Sigmoid colon (tissue), 7 donors: ENCODE measurements around the gene PGA4. TPM values are rescaled to one million over a fixed set of nuclear protein-coding genes. Genes with fewer than 3 reads are reported as not detected.
"Not testable (repeated sequence)": the region's sequence is repeated elsewhere in the genome, so short reads cannot be mapped to it uniquely, and the experiment has no call there.

Source experiments
- DNase-seq: peaks from one replicate; pipeline ENCODE4 v3.0.0-alpha.2; 2019
- H3K27ac ChIP-seq, 4 donors: fragments of 200-600 bp; sonication (generic); one replicate each; pipeline ENCODE4 v1.5.1; 2016 to 2019; ENCODE audit warnings: mild to moderate bottlenecking in 1 of 4
- H3K27me3 ChIP-seq, 3 donors: fragments of 200-600 bp; sonication (generic); one replicate each; pipeline ENCODE4 v1.5.1; 2019; ENCODE audit warnings: mild to moderate bottlenecking in 1 of 3
- H3K36me3 ChIP-seq, 4 donors: fragments of 200-600 bp; sonication (generic); one replicate each; pipeline ENCODE4 v1.5.1; 2016 to 2019
- H3K4me1 ChIP-seq, 4 donors: fragments of 200-600 bp; sonication (generic); one replicate each; pipeline ENCODE4 v1.5.1; 2017 to 2019
- H3K4me3 ChIP-seq, 4 donors: fragments of 200-600 bp; sonication (generic); one replicate each; pipeline ENCODE4 v1.5.1; 2017 to 2019; ENCODE audit warnings: mild to moderate bottlenecking in 2 of 4, moderate library complexity in 1 of 4
- H3K9me3 ChIP-seq, 4 donors: fragments of 200-600 bp in 3 of 4; sonication (generic) in 3 of 4; one replicate each; pipeline versions ENCODE4 v1.5.1 to v1.6.1; 2013 to 2019
- CTCF ChIP-seq, 4 experiments: fragments of 450-650 bp in 3 of 4; fragments of 200-600 bp in 1 of 4; IDR thresholded peaks; one replicate each; pipeline ENCODE4 v1.5.1; 2016 to 2019; ENCODE audit warnings: antibody characterized with exemption in 4 of 4, mild to moderate bottlenecking in 3 of 4, moderate library complexity in 2 of 4
- EP300 ChIP-seq, 4 donors: sonication (generic); formaldehyde crosslinking; IDR thresholded peaks; one replicate each; pipeline ENCODE4 v1.6.1; 2017; ENCODE audit warnings: antibody characterized with exemption in 4 of 4
- POLR2A ChIP-seq, 2 donors: fragments of 450-650 bp; IDR thresholded peaks; one replicate each; pipeline ENCODE4 v1.6.1; 2016; ENCODE audit warnings: antibody characterized with exemption in 2 of 2, mild to moderate bottlenecking in 2 of 2, moderate library complexity in 2 of 2
- POLR2AphosphoS5 ChIP-seq, 4 donors: sonication (generic); formaldehyde crosslinking; IDR thresholded peaks; one replicate each; pipeline ENCODE4 v1.6.1; 2017; ENCODE audit warnings: antibody characterized with exemption in 4 of 4
- WGBS, 2 donors: extraction: QIAGEN DNeasy Blood & Tissue Kit; methylation state at CpG; one replicate each; pipeline ENCODE4 v1.1.7; 2013; 5-methylcytosine and 5-hydroxymethylcytosine counted together
- intact Hi-C: fragments of 100-400 bp; cut with DNase I; formaldehyde crosslinking; loops from one replicate; pipeline ENCODE4 v1.15.1; 2023
- polyA plus RNA-seq, 3 donors: library from polyadenylated mRNA; stranded (reverse); fragments of 200-250 nt; gene quantifications; one replicate each; pipeline ENCODE4 v1.2.3, GENCODE V29; 2013
- total RNA-seq, 4 donors: library from RNA; depleted of rRNA; stranded (reverse); fragments of >200 nt; gene quantifications; one replicate each; pipeline ENCODE4 v1.1.0, GENCODE V29; 2016
- donor health status: healthy with polysubstance abuse.
- donor health status: Bipolar disorder and iron deficiency.
- donor health status: healthy.

The PGA4 gene
- total and polyA plus RNA-seq, 7 donors = 0.26 to 27.6 (median 4.3) TPM; not detected in 2

GRCh38 chr11:61195719-61196118 lies 26.4 kb upstream of the PGA4 start:
- H3K4me1 ChIP-seq = no peaks in the 10 kb centered on the region
- H3K27ac ChIP-seq = no peak overlapping the region
- intact Hi-C loops = no loop called here
- no peaks in the 10 kb centered on the region for H3K36me3 ChIP-seq
- DNase-seq = no peak
- WGBS, 2 donors = 81 to 83% methylated on average over 7 of the region's 7 CpGs
- H3K9me3 ChIP-seq = peaks cover 0 to 4% (median 2%) of the 10 kb centered on the region in 4 donors
- H3K4me3 ChIP-seq = no peak overlapping the region
- TF ChIP-seq EP300 (IDR thresholded peaks at IDR 0.05) (no peak), POLR2AphosphoS5 (IDR thresholded peaks at IDR 0.05) (no peak), CTCF (IDR thresholded peaks at IDR 0.05) (no peak), POLR2A (IDR thresholded peaks at IDR 0.05) (no peak)
- H3K27me3 ChIP-seq = no peaks in the 10 kb centered on the region

GRCh38 chr11:61198361-61198760 lies 23.8 kb upstream of the PGA4 start:
- Histone ChIP-seq H3K27ac (no peak overlapping the region), H3K4me1 (no peaks in the 10 kb centered on the region)
- WGBS, 2 donors = 55 to 83% methylated on average over 6 of the region's 6 CpGs

DNA sequence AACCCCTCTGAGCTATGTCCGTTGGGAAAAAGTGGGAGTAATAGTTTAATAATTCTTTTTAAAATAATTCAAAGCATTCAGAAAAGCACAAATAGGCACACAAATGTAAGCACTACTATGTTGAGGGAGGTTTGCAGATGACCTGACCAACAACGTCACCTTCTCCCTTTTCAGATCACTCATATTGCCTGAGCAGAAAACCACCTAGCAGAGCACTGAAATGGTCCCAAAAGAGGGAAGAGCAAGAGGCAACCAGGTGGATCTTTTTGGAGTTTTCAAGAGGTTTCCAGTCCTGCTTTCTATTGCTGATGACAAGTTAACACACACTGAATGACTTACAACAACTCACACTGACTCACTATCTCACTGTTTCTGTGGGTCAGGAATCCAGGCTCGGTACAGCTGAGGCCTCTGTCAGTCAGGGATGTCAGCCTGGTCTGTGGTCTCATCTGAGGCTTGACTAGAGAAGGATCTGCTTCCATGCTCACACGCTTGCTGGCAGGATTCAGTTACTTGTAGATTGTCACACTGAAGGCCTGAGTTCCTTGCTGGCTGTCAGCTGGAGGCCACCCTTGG lies 23.1 kb upstream of the PGA4 start:
- WGBS, 2 donors = 88% methylated on average over 4 of the region's 4 CpGs
- Histone ChIP-seq H3K9me3 (peaks cover 0 to 4% (median 2%) of the 10 kb centered on the region in 4 donors), H3K4me1 (no peaks in the 10 kb centered on the region), H3K27ac (no peak overlapping the region), H3K36me3 (no peaks in the 10 kb centered on the region), H3K4me3 (no peak overlapping the region), H3K27me3 (peaks cover 0 to 6% (median 0%) of the 10 kb centered on the region in 3 donors)
- intact Hi-C loops = no loop called here
- no peak for DNase-seq
- no peak for TF ChIP-seq EP300 (IDR thresholded peaks at IDR 0.05)
- no peak for TF ChIP-seq CTCF (IDR thresholded peaks at IDR 0.05)
- no peak for TF ChIP-seq POLR2A (IDR thresholded peaks at IDR 0.05)
- no peak for TF ChIP-seq POLR2AphosphoS5 (IDR thresholded peaks at IDR 0.05)

More at GRCh38 chr11:61198361-61198760, 23.8 kb upstream of the PGA4 start:
- Histone ChIP-seq H3K9me3 (peaks cover 0 to 4% (median 2%) of the 10 kb centered on the region in 4 donors), H3K27me3 (peaks cover 0 to 6% (median 0%) of the 10 kb centered on the region in 3 donors), H3K4me3 (no peak overlapping the region), H3K36me3 (no peaks in the 10 kb centered on the region)
- intact Hi-C loops = no loop called here
- DNase-seq = no peak
- TF ChIP-seq EP300 (IDR thresholded peaks at IDR 0.05) (no peak), CTCF (IDR thresholded peaks at IDR 0.05) (no peak), POLR2A (IDR thresholded peaks at IDR 0.05) (no peak), POLR2AphosphoS5 (IDR thresholded peaks at IDR 0.05) (no peak)

DNA sequence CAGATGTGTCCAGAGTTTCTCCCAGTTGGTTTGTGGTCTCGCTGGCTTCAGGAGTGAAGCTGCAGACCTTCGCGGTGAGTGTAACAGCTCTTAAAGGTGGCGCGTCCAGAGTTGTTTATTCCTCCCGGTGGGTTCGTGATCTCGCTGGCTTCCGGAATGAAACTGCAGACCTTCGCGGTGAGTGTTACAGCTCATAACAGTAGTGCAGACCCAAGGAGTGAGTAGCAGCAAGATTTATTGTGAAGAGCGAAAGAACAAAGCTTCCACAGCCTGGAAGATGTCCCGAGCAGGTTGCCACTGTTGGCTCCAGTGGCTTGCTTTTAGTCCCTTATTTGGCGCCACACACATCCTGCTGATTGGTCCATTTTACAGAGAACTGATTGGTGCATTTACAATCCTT lies 20.7 kb upstream of the PGA4 start:
- 86 to 89% methylated on average over 14 of the region's 14 CpGs for WGBS, 2 donors
- no peaks in the 10 kb centered on the region for H3K4me1 ChIP-seq
- H3K4me3 ChIP-seq = no peak overlapping the region
- TF ChIP-seq EP300 (IDR thresholded peaks at IDR 0.05) (no peak), CTCF (IDR thresholded peaks at IDR 0.05) (no peak), POLR2A (IDR thresholded peaks at IDR 0.05) (no peak), POLR2AphosphoS5 (IDR thresholded peaks at IDR 0.05) (no peak)
- H3K27ac ChIP-seq = no peak overlapping the region
- DNase-seq = no peak
- no peaks in the 10 kb centered on the region for H3K36me3 ChIP-seq
- peaks cover 0 to 6% (median 0%) of the 10 kb centered on the region in 3 donors for H3K27me3 ChIP-seq
- peaks cover 0 to 4% (median 2%) of the 10 kb centered on the region in 4 donors for H3K9me3 ChIP-seq
- intact Hi-C loops = no loop called here

GRCh38 chr11:61202950-61203746 lies 19.0 kb upstream of the PGA4 start, which contains the start of gene PGA3:
Gene PGA3, plus strand, starts transcription at chr11:61203515. Its CDS starts 50 bp downstream, at chr11:61203565.
- intact Hi-C loops = not testable (repeated sequence)

GRCh38 chr11:61203873-61204272 lies 18.3 kb upstream of the PGA4 start:
- H3K27ac ChIP-seq, H3K4me3 ChIP-seq, H3K36me3 ChIP-seq, intact Hi-C loops, DNase-seq, H3K9me3 ChIP-seq, H3K27me3 ChIP-seq, H3K4me1 ChIP-seq: not testable (repeated sequence)
- 73 to 93% methylated on average over 2 of the region's 5 CpGs for WGBS, 2 donors

More at GRCh38 chr11:61202950-61203746, 19.0 kb upstream of the PGA4 start, which contains the start of gene PGA3:
- not testable (repeated sequence) for H3K4me1 ChIP-seq, DNase-seq, H3K27ac ChIP-seq, H3K27me3 ChIP-seq, H3K9me3 ChIP-seq, H3K36me3 ChIP-seq, H3K4me3 ChIP-seq
- 66 to 68% methylated on average over 18 of the region's 18 CpGs for WGBS, 2 donors

DNA sequence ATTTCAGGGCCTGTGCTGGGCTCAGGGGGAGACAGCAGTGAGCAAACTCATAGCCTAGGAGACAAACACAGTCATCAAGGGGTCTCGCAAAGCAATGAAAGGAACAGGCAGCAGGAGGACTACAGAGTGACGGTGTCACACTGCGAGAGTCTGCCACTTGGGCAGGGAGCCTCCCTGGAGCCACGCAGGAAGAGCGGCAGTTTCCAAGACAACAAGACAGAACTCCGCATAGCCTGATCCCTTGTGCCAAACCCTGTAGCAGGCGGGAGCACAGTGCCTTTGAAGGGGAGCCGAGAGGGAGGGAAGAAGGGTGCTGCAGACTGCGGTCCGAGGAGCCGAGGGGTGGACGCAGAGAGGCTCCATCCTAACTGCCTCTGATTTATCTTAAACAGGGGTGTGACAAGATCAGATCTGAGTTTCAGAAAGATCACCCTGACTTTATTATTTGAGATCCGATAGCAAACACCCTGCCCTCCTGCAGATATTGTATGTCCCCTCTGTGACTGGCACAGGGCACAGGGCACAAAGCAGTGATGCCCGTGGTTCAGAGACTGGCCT lies 17.6 kb upstream of the PGA4 start:
- H3K9me3 ChIP-seq, H3K27ac ChIP-seq, intact Hi-C loops, H3K27me3 ChIP-seq, H3K4me1 ChIP-seq, H3K4me3 ChIP-seq, H3K36me3 ChIP-seq: not testable (repeated sequence)
- WGBS, 2 donors = 70 to 77% methylated on average over 14 of the region's 14 CpGs
- DNase-seq = peak; percentile 40
